HepG2 (cell line): ENCODE results near the gene C1orf115. TPM values are rescaled to one million over a fixed set of nuclear protein-coding genes. Genes with fewer than 3 reads are reported as not detected.

Source experiments
- AKNA ChIP-seq: sonication (generic); formaldehyde crosslinking; IDR thresholded peaks from 2 replicates; pipeline ENCODE4 v1.4.0; 2020; ENCODE audit warnings: missing genetic modification reagents, borderline replicate concordance
- GMEB2 ChIP-seq: IDR thresholded peaks from 2 replicates; pipeline ENCODE4 v1.6.1; 2016; ENCODE audit warnings: missing biosample characterization, missing genetic modification reagents, low read depth
- TRAFD1 ChIP-seq: sonication (generic); formaldehyde crosslinking; IDR thresholded peaks from 2 replicates; pipeline ENCODE4 v1.5.1; 2020; ENCODE audit warnings: missing genetic modification reagents, mild to moderate bottlenecking, borderline replicate concordance
- ZNF207 ChIP-seq: fragments of 450-650 bp; IDR thresholded peaks from 2 replicates; pipeline ENCODE4 v1.6.1; 2016; ENCODE audit warnings: antibody characterized with exemption, borderline replicate concordance
- ZNF251 ChIP-seq: sonication (generic); formaldehyde crosslinking; IDR thresholded peaks from 2 replicates; pipeline ENCODE4 v1.9.0; 2021; ENCODE audit warnings: mild to moderate bottlenecking, missing genetic modification reagents
- ZNF44 ChIP-seq: sonication (generic); formaldehyde crosslinking; IDR thresholded peaks from 2 replicates; pipeline ENCODE4 v1.5.1; 2020; ENCODE audit warnings: mild to moderate bottlenecking, missing genetic modification reagents
- ZNF674 ChIP-seq: sonication (generic); formaldehyde crosslinking; IDR thresholded peaks from 2 replicates; pipeline ENCODE4 v1.5.0; 2020; ENCODE audit warnings: low read depth, mild to moderate bottlenecking, missing genetic modification reagents
- polyA plus RNA-seq, 8 experiments: library from polyadenylated mRNA; depleted of rRNA in 3 of 8; stranded (reverse) in 7 of 8; unstranded in 1 of 8; fragments of >200 nt; fragmentation: Illumina TruSeq in 4 of 8; extraction: Trizol in 4 of 8; gene quantifications; 2 replicates each; pipeline versions ENCODE4 v1.2.1 to v1.2.3, GENCODE V29; 2011 to 2016; ENCODE audit warnings: low read depth in 4 of 8, missing spikeins in 1 of 8, mixed read lengths in 1 of 8; ENCODE audit not compliant: insufficient read depth in 1 of 8
- total RNA-seq, 5 experiments: library from RNA; depleted of rRNA; stranded (reverse); fragments of >200 nt; fragmentation: Illumina TruSeq; extraction: Trizol; gene quantifications; 2 replicates each; pipeline ENCODE4 v1.2.3, GENCODE V29; 2016; ENCODE audit warnings: low read depth in 1 of 5
- TF ChIP-seq, protein P1 (sequence below): sonication (generic); formaldehyde crosslinking; IDR thresholded peaks from 2 replicates; pipeline ENCODE4 v1.4.0; 2020; ENCODE audit warnings: missing genetic modification reagents, borderline replicate concordance

The C1orf115 gene
- total and polyA plus RNA-seq, 2 of the 13 experiments (the other 11 are each of a cell fraction or from before 2014, with no cell fraction given) = 25.2 to 85.9 TPM

- TF ChIP-seq AKNA (CRISPR knock-in tag) (no peak), TRAFD1 (CRISPR knock-in tag) (no peak), ZNF251 (CRISPR knock-in tag) (no peak), ZNF207 (no peak), ZNF674 (CRISPR knock-in tag) (no peak), ZNF44 (no peak), GMEB2 (CRISPR knock-in tag) (no peak)
- TF ChIP-seq, protein P1, sequence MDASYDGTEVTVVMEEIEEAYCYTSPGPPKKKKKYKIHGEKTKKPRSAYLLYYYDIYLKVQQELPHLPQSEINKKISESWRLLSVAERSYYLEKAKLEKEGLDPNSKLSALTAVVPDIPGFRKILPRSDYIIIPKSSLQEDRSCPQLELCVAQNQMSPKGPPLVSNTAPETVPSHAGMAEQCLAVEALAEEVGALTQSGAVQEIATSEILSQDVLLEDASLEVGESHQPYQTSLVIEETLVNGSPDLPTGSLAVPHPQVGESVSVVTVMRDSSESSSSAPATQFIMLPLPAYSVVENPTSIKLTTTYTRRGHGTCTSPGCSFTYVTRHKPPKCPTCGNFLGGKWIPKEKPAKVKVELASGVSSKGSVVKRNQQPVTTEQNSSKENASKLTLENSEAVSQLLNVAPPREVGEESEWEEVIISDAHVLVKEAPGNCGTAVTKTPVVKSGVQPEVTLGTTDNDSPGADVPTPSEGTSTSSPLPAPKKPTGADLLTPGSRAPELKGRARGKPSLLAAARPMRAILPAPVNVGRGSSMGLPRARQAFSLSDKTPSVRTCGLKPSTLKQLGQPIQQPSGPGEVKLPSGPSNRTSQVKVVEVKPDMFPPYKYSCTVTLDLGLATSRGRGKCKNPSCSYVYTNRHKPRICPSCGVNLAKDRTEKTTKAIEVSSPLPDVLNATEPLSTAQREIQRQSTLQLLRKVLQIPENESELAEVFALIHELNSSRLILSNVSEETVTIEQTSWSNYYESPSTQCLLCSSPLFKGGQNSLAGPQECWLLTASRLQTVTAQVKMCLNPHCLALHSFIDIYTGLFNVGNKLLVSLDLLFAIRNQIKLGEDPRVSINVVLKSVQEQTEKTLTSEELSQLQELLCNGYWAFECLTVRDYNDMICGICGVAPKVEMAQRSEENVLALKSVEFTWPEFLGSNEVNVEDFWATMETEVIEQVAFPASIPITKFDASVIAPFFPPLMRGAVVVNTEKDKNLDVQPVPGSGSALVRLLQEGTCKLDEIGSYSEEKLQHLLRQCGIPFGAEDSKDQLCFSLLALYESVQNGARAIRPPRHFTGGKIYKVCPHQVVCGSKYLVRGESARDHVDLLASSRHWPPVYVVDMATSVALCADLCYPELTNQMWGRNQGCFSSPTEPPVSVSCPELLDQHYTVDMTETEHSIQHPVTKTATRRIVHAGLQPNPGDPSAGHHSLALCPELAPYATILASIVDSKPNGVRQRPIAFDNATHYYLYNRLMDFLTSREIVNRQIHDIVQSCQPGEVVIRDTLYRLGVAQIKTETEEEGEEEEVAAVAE (CRISPR knock-in tag) = no peak
These were observed 34.7 kb upstream of the C1orf115 start (continued) for GRCh38 chr1:220655509-220655908.
